Measurements from ENCODE around the gene SEMA3D.

Gene SEMA3D

DNA sequence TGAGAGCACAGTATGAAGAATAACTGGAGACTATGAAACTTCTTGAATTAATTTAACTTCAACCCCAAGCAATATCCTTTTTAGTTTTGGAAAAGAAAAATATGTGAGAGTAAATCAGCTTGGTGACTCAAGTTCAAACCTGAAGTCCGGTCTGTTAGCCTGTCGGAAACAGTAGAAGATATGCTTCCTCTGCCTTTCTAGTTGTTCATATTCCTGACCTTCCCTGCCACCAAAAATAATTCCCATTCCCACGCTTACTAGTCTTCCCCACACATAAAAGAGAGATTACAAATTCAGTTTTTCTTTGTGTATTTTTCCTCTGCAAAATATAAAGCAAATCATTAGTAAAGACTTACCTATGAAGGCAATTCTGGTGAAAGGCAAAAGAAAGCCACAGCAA, 3.6 kb downstream of the SEMA3D start:
- DNase-seq: no peak

DNA sequence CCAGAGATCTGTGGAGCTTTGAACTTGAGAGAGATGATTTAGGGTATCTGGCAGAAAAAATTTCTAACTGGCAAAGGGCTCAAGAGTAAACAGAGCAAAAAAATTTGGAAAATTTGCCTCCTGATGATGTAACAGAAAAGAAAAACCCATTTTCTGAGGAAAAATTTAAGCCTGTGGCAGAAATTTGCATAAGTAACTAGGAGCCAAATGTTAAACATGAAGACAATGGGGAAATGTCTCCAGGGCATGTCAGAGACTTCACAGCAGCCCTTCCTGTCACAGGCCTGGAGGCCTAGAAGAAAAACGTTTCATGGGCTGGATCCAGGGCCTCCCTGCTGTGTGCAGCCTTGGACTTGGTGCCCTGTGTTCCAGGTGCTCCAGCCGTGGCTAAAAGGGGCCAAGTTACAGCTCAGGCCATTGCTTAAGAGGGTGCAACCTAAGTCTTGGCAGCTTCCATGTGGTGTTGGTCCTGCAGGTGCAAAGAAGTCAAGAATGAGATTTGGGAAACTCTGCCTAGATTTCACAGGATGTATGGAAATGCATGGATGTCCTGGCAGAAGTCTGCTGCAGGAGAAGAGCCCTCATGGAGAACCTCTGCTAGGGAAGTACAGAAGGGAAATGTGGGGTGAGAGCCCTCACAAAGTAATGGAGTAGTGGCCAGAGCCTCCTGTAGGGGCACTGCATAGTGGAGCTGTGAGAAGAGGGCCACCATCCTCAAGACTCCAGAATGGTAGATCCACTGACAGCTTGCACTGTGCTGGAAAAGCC, 8.1 kb downstream of the SEMA3D start:
- no peak for DNase-seq

DNA sequence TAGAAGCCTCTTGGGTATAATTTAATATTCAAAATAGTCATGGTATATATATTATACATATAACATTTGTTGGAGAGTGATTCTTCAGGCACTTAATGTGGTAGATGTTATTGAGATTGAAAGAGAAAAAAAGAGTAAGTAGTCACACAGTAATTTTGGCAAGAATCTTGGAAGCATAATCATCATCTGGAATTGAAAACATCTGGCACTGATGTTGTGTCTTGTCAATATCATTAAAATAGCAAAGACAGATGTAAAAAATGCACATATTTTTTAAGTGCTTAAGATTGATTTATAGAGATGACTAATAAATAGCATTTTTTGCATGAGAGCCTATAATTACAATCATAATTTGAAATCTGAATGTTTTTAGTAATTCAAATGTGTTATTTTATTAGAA, 9.5 kb downstream of the SEMA3D start:
- DNase-seq: no peak

DNA sequence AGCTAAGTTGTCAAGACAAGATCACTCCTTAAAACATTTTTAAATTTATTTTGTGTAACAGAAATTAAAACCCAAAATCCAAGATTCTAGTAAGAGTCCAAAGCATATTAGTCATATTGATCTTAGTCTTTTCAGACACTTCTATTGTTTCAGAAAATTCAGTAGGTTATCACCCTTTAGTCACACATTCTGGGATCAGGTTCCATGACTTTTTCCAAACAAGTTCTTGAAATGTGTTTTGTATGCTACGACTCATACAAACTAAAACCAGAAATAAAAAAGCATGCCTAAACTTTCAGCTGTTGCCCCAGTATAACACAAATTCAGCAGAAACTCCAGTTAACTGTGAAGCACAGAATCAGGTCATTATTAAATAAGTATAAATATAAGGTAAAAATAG, 10.7 kb downstream of the SEMA3D start:
- DNase-seq: no peak

DNA sequence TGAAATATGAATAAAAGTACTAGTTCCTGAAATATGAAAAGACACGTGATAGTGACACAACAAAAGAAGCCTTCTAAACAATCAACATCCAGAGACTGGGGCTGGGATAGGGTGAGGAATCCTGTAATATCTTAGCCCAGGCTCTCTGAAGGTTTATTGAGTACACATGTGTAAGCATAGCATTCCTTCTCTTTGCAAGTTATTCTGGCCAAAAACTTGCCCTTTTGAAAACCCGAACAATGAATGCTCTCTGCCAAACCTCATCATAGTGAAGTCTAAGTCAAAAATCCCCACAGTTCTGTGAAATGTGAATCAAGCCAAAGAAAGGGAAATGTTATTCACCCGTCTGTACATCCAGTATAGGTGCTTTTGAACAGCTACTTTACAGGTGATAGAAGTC, 11.6 kb downstream of the SEMA3D start:
- no peak for DNase-seq

DNA sequence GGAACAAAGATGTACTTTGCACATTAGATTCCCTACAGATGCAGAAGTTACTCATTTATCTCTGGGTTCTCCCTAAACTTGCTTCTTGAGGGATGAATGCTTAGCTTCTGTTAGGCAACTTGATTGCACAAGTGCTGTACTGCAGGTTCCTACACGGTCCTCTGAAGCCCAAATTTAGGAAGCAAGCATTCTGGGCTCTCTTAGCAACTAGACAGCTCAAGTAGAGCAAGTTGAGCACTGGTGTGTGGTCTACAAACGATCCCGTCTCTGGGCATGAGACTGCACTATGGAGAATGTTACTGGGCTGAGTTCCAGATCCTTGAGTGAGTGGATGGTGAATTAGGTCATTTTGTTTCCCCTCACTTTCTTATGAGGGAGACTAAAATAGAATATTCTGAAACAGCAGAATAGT, 14.3 kb downstream of the SEMA3D start:
- no peak for DNase-seq

DNA sequence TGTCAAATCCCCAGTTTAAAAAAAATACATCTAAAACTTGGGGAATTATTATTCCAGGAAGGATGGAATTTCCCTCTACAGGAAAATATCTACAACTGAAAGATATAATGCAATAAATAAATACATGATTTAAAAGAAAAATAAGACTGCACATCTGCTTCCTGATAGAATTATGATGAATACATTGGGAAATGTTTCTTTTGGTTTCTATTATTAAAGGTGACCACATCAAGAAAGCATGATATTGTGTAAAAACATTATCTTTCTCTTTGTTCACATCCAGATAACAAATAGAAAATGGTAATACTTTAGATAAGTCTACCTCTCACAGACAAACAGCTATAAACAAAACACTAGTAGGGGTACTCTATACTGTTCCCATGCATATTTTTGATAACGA, 19.2 kb downstream of the SEMA3D start:
- no peak for DNase-seq

DNA sequence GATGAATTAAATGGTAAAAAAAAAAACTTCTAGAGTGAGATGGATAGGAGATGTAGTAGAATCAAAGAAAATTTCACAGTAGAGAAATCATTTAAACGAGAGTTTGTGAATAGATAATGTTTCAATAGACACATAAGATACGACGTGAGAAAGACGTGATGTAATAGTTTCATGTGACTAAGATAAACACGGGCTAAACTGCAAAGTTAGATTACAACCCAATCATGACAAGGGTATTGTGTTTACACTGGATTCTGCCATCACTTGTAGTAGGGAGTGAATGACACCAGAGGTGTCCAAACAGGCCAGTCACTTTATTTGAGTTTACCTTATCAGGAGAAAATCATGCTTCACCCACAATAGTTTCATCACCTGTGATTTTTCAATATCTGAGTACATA, 21.6 kb downstream of the SEMA3D start:
- DNase-seq: no peak

DNA sequence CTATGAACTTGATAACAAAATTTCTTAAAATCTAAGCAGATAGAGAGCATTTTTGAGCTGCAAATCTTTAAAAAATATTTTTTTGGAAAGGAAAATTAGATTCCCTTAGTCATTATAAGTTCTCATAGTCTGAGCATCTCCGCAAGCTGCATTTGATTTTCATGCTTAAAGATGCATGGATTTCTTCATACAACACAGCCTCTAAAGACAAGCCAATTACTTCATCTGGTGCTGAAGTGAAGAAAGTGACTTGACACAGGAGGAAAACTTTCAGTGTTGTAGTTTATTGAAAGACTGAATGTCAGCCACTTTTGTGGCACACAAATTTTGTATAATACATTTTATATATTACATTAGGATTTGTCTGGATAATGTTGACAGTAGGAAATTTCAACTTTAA, 22.5 kb downstream of the SEMA3D start:
- DNase-seq: no peak

DNA sequence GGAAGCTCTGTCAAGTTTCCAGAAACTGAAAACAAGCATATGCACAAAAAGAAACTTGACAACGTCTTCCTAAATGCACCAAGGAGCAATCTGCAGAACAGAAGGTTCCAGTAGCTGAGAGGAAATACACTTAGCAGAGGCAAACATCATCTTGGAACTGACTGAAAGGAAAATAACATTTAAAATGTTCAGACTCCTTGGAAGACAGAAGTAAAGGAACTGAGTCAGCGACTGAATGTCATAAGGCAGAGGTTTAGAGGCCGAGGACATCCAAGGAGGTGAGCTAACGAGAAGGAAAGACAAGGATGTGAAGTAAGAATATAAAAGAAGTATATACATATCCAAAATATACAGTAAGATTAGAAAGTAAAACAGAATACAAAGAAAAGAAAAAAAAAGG, 24.1 kb downstream of the SEMA3D start:
- no peak for DNase-seq

DNA sequence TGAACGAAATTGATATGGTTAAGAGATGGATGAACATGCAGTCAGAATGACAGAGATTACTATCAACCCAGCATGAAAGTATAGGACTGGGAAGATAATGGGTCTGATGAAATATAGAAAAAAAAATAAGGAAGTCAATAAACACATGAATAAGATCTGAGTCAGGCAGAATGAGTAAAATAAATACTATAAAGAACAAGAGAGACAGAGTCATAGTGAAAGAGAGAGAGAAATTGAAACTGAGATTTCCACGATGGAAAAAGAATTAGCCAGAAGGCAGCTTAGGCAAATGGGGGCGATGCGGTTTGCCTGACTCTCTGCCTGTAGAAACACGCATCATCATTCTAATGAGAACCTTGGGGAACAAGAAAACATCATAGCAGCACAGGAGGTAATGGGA, 26.6 kb downstream of the SEMA3D start:
- no peak for DNase-seq

DNA sequence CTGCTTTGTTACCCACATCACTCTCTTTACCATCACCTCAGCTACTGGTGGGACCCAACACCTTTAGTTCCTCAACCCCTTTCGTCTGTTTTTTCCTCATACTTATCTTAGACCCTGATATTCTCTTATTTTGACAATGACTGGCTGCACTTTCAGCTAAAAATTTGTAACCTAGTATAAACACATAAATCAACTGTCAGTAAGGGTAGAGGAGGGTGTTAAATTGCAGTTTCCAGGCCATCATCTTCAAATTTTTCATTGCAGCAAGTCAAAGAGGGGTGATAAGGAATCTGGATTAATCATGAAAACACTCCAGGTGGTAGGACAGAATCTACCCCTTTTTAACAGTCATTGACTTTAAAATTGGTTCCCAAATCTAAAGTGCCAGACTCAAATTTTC, 27.9 kb downstream of the SEMA3D start:
- DNase-seq: no peak

DNA sequence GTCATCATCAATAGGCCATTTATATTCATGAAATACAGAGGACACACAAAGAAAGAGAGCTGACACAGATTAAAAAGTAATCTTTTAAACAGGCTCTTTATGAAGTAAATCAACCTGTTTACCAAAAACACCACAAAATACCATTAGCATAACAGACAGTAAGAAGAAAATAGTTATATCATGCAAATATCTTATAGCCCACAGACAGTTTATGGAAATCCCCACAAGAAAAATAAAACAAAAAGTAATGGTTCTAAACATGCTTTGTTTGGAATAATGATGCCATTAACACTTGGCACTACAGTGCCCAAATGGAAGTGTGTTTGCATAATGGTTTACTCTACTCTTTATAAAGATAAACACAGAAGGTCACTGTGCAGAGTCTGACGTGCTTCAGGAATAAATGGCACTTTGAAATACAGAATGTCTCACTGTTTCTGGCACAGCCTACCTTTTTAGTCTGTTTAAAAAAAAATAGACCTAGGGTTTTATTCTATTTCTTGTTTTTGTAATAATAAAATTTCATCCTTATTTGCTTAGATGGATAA, 30.1 kb downstream of the SEMA3D start:
- DNase-seq: no peak

DNA sequence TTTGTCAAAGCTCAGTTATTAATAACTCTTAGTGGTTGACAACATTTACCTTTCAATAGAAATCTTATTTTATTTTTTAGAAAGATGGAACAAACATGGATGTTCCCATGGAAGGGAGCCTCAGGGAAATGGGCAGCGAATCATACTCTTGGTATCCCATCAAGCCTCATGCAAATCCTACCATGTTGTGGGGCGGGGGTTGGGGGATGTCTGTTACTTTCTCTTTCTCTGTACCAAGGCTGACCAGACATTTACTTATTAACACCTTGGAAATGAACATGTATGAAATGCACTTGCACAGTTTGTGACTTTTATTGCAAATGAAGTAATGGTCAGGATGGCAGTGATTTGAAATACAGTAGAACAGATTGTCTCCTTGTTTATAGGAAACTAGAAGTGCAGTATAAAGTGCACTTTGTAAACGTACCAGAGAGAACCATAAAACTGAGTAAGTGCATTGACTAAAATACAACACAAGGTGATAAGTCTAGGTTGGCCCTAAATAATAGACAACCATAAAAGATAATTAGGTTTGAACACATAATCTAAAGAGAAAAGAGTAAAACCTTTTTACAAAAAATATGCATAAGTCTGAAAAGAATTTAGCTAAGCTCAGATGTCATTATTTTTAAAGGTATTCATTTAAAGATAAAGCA, 32.4 kb downstream of the SEMA3D start:
- no peak for DNase-seq

DNA sequence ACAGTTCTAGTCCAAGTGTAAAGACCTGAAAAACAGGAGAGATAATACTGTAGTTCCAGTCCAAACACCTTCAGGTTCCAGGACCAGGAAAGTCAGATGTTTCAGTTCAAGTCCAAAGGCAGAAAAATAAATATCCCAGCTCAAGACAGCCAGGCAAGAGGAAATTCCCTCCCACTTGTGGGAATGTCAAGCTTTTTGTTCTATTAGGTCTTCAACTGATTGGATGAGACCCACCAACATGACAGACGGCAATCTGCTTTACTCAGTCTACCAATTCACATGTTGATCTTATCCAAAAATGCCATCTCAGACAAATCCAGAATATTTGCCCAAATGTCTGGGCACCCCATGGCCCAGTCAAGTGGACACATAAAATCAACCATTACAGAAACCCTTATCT, 33.1 kb downstream of the SEMA3D start:
- no peak for DNase-seq

DNA sequence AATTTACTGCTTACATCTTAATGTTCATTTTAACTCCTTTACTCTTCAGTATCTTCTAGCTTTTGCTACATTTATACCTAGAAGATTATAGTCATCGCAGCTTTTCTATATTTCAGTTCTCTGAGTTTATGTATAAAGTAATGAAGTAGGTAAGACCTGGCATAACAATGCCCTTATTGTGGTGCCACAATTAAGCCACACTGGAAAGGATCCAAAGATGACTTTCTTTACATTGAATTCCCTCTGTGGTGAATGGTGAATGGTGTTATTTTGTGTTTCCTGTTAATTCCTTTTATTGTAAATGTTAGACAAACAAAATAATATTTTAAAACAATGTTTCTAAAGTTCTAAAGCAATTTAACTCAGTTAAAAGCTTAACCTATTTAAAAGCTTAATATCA, 36.2 kb downstream of the SEMA3D start:
- no peak for DNase-seq

DNA sequence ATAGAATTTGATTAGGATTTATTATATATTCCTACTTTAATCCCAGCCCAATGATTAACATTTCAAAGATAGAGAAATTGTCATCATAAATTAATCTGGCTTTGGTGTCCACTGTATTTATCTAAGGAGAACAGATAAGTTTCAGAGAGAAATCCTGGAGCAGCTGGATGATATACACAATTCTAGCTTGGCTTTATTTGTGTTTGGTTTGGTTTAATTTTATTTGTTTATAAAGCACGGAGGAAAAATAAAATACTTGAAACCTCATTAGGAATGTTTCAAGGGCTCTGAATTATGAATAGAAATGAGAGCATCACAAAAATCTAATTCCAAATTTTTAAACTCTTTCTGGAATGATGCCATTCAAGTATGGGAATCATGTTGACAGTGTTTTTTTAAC, 42.1 kb downstream of the SEMA3D start:
- DNase-seq: no peak

DNA sequence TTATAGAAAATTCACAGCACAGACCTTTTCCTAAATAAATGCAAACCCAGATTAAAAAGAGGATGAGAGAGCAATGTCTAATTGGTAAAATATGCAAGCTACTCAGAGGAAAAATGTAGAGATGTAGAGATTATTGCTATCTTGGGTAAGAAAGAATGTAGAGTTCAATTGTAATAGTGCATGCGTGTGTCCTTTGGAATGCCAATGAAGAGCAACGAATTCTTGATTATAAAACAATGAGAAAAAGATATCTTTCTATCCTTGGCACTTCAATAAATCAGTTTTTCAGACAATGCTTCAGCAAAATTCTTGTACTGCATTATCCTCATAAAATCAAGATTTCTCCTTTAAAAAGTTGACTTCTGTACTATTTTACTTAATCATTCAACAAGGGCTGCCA, 50.9 kb downstream of the SEMA3D start:
- no peak for DNase-seq

DNA sequence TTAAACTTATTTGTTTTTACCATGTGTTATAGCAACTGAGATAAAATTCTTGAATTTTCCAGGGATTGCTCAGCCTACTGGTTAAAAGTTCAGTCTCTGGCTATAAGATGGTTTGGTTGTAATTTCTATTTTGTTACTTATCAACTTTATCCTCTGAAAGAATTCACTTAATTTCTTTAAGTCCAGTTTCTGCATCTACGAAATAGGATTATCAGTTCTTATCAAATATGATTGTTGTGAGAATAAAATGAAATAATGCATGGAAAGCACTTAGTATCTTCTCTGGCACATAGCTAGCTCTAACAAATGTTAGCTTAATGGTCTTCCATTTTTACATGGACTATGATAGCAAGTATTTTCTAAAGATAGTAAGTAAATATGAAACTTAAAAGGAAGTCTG, 53.3 kb downstream of the SEMA3D start:
- DNase-seq: no peak

DNA sequence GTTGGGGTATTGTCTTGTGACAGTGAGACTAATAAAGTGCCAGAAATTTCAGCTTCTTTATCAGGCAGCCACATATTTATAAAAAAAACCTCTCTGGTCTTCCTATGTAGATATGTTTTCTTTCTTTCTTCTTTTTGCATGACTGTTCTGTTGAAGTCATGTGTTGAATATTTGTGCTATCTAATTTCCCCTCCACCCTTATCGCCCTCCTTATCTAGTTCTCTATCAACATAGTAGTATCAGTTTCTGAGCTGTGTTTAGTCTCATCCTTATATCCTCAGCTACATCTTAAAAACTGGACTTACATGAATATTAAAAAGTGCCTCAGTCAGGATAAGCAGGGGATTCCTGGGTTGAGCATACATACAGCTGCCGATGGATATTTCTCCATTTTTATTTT, 53.9 kb downstream of the SEMA3D start:
- DNase-seq: no peak

DNA sequence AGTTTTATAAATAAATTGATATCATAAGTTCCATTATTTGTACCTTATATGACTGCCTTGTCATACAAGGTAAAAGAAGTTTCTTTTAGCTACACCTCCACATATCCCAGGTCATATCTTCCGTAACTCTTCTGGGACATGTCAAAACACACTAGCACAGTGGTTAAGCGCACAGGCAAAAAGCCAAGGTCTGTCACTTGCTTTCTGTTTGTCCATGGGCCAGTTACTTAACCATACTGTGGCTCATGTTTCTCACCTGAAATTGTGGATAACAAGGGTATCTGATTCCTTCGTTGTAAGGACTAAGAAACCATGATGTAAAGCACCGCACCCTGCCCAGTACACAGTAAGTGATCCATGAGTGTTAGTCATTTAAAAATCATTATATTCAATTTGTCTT, 56.2 kb downstream of the SEMA3D start:
- DNase-seq: no peak

DNA sequence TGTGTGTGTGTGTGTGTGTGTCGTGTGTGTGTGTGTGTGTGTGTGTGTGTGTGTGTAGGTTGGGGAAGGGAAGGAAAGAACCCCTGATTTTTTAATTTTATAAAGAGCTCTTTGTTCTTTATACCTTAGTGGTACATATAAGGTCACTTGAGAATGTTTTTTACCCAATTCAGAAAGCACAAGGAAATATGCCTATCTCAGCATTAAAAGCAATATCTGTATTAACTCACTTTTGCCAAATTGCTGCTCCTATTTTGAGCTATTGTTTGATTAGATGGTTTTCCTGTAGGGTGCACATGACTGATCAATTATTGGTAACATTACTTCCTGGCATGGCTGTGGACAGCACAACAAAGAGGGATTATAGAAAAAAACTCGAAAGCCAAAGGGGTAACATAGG, 60.5 kb downstream of the SEMA3D start:
- no peak for DNase-seq

DNA sequence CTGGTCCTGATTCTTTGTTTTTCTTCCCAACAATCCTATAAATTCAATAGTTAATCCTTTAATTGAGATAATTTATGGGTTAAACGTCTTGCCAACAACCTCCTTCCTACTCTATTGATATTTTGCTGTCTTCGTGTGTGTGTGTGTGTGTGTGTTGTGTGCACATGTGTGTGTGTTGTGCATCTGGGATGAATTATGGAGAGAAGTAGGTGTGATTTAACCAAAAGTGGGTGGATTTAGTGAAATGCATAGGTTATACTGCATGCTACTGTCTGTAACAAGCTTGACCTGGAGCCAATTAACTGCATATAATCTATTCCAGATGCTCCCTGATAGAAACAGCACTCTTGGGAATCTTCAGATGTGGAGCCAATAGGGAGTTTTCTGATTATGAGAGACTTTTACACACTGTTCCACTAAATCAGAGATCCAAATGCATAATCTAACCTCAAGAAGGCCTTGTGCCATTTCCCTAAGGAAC, 61.2 kb downstream of the SEMA3D start:
- no peak for DNase-seq

DNA sequence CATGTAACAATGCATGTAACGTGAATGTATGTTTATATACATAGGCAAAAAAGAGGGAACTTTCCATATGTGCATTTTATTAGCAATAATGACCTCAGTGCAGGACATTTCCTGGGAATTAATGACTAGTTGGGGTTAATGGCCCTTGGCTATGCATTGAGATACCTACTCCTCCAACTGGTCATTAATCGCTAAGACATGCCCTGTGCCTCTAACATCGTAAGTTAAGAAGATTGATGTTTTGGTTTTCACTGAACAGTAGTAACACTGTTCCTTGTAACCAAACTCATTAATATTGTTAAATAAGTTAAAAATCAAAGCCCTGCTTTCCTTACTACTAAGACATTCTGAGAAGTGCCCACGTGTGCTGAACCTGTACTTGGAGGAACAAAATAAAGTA, 61.7 kb downstream of the SEMA3D start:
- DNase-seq: no peak

DNA sequence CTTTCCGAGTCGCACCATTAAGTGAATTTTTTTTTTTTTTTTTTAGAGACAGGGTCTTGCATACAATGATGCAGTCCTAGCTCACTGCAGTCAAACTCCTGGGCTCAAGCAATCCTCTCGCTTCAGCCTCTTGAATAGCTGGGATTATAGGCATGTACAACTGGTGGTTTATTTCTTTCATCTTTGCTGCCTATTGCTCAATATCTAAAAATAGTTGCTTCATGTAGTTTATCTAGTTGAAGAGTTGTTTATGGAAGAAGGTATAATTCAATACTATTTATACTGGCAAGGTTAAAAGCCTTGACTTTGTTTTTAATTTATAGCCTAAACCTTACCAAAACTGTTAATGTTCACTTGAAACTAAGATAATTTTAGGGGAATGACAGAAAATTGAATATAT, 66.9 kb downstream of the SEMA3D start:
- DNase-seq: no peak

Data from NCI-H2227 treated with DMSO at 0.1 percent for 48 hours (cell line).